ENCODE results near the gene ATG14.
A peak's percentile ranks its signal among the peaks of the same experiment; 100 is the strongest.

Gene ATG14

DNA sequence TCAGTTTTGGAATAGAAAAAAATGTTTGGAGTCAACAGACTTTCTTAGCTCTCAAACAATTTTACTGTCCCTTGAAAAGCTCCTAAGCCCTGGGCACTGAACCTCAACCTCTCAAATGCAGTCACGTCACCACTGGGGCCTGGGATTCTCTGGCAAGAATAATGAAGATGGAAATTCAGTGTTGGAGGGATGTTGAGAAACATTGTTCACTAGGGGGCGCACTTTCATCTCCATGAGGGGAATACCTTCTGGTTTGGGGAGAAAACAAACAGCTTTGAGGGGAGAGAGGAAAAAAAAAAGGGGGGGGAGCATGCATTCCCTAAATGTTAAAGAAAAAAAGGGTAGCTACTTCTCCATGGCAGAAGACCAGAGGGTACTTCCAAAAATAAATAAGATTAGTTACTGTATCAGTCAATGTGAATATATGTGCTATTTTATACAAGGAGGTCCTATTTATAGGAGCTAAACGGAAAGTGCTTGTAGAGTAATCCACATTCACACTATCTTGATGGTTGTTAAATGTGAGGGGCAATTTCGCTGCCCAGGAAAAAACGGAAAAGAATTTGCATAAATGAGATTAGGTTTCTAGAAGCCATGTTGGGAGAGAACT is 34.6 kb upstream of the ATG14 start:
- DNase-seq (ENCODE audit: insufficient read length, low spot score) (peak; percentile 24), FAIRE-seq (no peak)
- peak; percentile 77 for TF ChIP-seq CTCF (IDR thresholded peaks at IDR 0.05; ENCODE audit: insufficient read depth, missing control alignments)

DNA sequence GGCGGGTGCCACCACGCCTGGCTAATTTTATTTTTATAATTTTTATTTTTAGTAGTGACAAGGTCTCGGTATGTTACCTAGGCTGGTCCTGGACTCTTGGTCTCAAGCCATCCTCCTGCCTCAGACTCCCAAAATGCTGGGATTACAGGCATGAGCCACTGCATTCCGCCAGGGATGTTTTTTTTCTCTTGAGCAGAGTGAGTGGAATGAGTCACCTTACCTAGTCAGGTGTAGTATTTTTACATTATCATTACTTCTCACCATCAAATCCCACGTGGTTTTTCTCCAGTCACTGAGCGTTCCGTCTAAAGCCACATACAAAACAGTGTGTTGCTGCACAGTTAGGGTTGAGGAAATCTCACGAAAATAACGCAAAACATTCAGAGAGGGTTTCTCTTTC is 29.7 kb upstream of the ATG14 start:
- FAIRE-seq (no peak), DNase-seq (ENCODE audit: insufficient read length, low spot score) (no peak)
- TF ChIP-seq CTCF (IDR thresholded peaks at IDR 0.05; ENCODE audit: insufficient read depth, missing control alignments) = no peak

- TF ChIP-seq CTCF (IDR thresholded peaks at IDR 0.05; ENCODE audit: insufficient read depth, missing control alignments) = no peak
- DNase-seq (ENCODE audit: insufficient read length, low spot score) (no peak), FAIRE-seq (no peak)
Measured at GRCh38 chr14:55440385-55440784, 28.8 kb upstream of the ATG14 start, which contains the start of gene TBPL2. Gene TBPL2, minus strand, starts transcription at chr14:55440616. Its CDS starts 167 bp downstream, at chr14:55440449.

GRCh38 chr14:55438066-55438683 is 26.5 kb upstream of the ATG14 start:
- peak; percentile 67 for TF ChIP-seq CTCF (IDR thresholded peaks at IDR 0.05; ENCODE audit: insufficient read depth, missing control alignments)
- no peak for DNase-seq (ENCODE audit: insufficient read length, low spot score)
- no peak for FAIRE-seq

- FAIRE-seq = no peak
- no peak for TF ChIP-seq CTCF (IDR thresholded peaks at IDR 0.05; ENCODE audit: insufficient read depth, missing control alignments)
- DNase-seq (ENCODE audit: insufficient read length, low spot score) = no peak
Measured at GRCh38 chr14:55436931-55437330, 25.3 kb upstream of the ATG14 start.

DNA sequence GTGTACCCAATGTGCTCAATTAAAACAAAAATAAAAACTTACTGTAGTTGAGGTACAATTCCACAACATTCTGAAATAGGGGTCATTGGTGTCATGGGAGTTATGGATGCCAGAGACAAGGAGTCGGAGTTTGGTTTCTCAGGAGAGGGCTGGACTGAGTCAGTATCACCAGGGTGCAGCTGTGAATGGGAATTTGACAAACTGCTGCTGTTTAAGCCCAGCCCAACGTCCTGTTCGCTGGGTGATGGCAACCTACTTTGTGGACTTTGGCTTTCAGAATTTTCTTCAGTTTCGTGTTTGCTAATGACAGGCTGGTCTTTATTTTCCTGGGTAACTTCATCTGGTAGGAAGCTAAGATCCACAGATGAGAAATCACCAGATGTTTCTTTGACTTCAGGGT is 24.9 kb upstream of the ATG14 start:
- no peak for TF ChIP-seq CTCF (IDR thresholded peaks at IDR 0.05; ENCODE audit: insufficient read depth, missing control alignments)
- DNase-seq (ENCODE audit: insufficient read length, low spot score) = no peak
- FAIRE-seq = no peak

- TF ChIP-seq CTCF (IDR thresholded peaks at IDR 0.05; ENCODE audit: insufficient read depth, missing control alignments) = no peak
- FAIRE-seq (no peak), DNase-seq (ENCODE audit: insufficient read length, low spot score) (no peak)
Measured at GRCh38 chr14:55434805-55435174, 23.2 kb upstream of the ATG14 start.
